Activated CD8-positive, alpha-beta T cell treated with anti-CD3 and anti-CD28 coated beads, Interleukin-2, amount 10 ng/mL, durations not matched to agents 7 days and 5 days (primary cell): Measurements from ENCODE around the gene SLC7A4. TPM values are rescaled to one million over a fixed set of nuclear protein-coding genes. Genes with fewer than 3 reads are reported as not detected.

Source experiments
- ATAC-seq: fragments of 150-1000 bp; cut with Tn5 transposase; one replicate; pipeline ENCODE4 v1.10.0; 2021; ENCODE audit warnings: moderate library complexity
- CTCF ChIA-PET: fragments of 350-600 bp; sonication (Branson Sonifier 250); formaldehyde crosslinking; loops from one replicate; lab custom pipeline; 2021; ENCODE audit warnings: antibody characterized with exemption; lab: Charles Lee
- POLR2A ChIA-PET: fragments of 350-600 bp; sonication (Branson Sonifier 250); formaldehyde crosslinking; loops from one replicate; lab custom pipeline; 2021; ENCODE audit warnings: antibody characterized with exemption; lab: Charles Lee
- DNase-seq: peaks from one replicate; pipeline ENCODE4 v3.0.0-alpha.2; 2020
- H3K27ac Mint-ChIP-seq: one replicate; pipeline ENCODE4 v1.8.0; 2021; ENCODE audit warnings: mild to moderate bottlenecking, mixed read lengths
- H3K27me3 Mint-ChIP-seq: one replicate; pipeline ENCODE4 v1.8.0; 2021; ENCODE audit warnings: low read depth, mixed read lengths
- H3K36me3 Mint-ChIP-seq: one replicate; pipeline ENCODE4 v1.8.0; 2021; ENCODE audit warnings: low read depth, mixed read lengths
- H3K4me1 Mint-ChIP-seq: one replicate; pipeline ENCODE4 v1.8.0; 2021; ENCODE audit warnings: low read depth, mixed read lengths
- H3K4me3 Mint-ChIP-seq: one replicate; pipeline ENCODE4 v1.8.0; 2021; ENCODE audit warnings: mild to moderate bottlenecking, mixed read lengths
- H3K9me3 Mint-ChIP-seq: one replicate; pipeline ENCODE4 v1.8.0; 2022; ENCODE audit warnings: mixed read lengths; ENCODE audit not compliant: insufficient read depth
- total RNA-seq, 2 experiments: library from RNA; stranded (reverse); gene quantifications; one replicate each; pipeline ENCODE4 v1.2.3, GENCODE V29; 2021

Gene SLC7A4
- total RNA-seq, 2 experiments from 2014 or later, result 0.16 to 0.21 TPM

GRCh38 chr22:21032868-21033688 lies 717 bp upstream of the SLC7A4 start:
- Mint-ChIP-seq H3K4me3 (no peak overlapping the region), H3K27me3 (peaks cover 41% of the 10 kb centered on the region), H3K9me3 (no peaks in the 10 kb centered on the region), H3K4me1 (peaks cover 5% of the 10 kb centered on the region), H3K36me3 (no peaks in the 10 kb centered on the region), H3K27ac (no peak overlapping the region)
- ATAC-seq (no peak), DNase-seq (no peak)
- ChIA-PET CTCF (no interaction called here), POLR2A (no interaction called here)

GRCh38 chr22:21031545-21032036 lies 770 bp downstream of the SLC7A4 start:
- Mint-ChIP-seq H3K36me3 (no peaks in the 10 kb centered on the region), H3K27me3 (peaks cover 41% of the 10 kb centered on the region), H3K4me3 (no peak overlapping the region), H3K9me3 (no peaks in the 10 kb centered on the region), H3K4me1 (peaks cover 5% of the 10 kb centered on the region), H3K27ac (no peak overlapping the region)
- ATAC-seq, result no peak
- no peak for DNase-seq
- POLR2A ChIA-PET, result no interaction called here
- CTCF ChIA-PET, result interaction anchor here (0.8 kb wide), 1 partner anchor 11 kb away, joined by 4 read pairs; no protein-coding TSS in a partner anchor

GRCh38 chr22:21030621-21031544 lies 1.5 kb downstream of the SLC7A4 start:
- H3K4me1 Mint-ChIP-seq, result peaks cover 7% of the 10 kb centered on the region
- no peak overlapping the region for H3K4me3 Mint-ChIP-seq
- ATAC-seq (no peak), DNase-seq (no peak)
- ChIA-PET CTCF (no interaction called here), POLR2A (no interaction called here)
- no peaks in the 10 kb centered on the region for H3K9me3 Mint-ChIP-seq
- H3K27me3 Mint-ChIP-seq, result peaks cover 39% of the 10 kb centered on the region
- H3K36me3 Mint-ChIP-seq, result no peaks in the 10 kb centered on the region
- H3K27ac Mint-ChIP-seq, result no peak overlapping the region

- peaks cover 16% of the 10 kb centered on the region for H3K4me1 Mint-ChIP-seq
- ChIA-PET CTCF (no interaction called here), POLR2A (no interaction called here)
- H3K27me3 Mint-ChIP-seq, result peaks cover 35% of the 10 kb centered on the region
- H3K4me3 Mint-ChIP-seq, result no peak overlapping the region
- H3K9me3 Mint-ChIP-seq, result no peaks in the 10 kb centered on the region
- H3K36me3 Mint-ChIP-seq, result no peaks in the 10 kb centered on the region
- ATAC-seq (no peak), DNase-seq (no peak)
- no peak overlapping the region for H3K27ac Mint-ChIP-seq
Observed at GRCh38 chr22:21030032-21030431, 2.3 kb downstream of the SLC7A4 start.

GRCh38 chr22:21029486-21030025 lies 2.8 kb downstream of the SLC7A4 start:
- CTCF ChIA-PET, result no interaction called here
- Mint-ChIP-seq H3K4me3 (no peak overlapping the region), H3K27ac (no peak overlapping the region), H3K4me1 (peaks cover 18% of the 10 kb centered on the region), H3K27me3 (peaks cover 33% of the 10 kb centered on the region), H3K36me3 (no peaks in the 10 kb centered on the region), H3K9me3 (no peaks in the 10 kb centered on the region)
- ATAC-seq, result no peak
- POLR2A ChIA-PET, result no interaction called here
- DNase-seq, result no peak

GRCh38 chr22:21028277-21029251 lies 3.8 kb downstream of the SLC7A4 start:
- Mint-ChIP-seq H3K27ac (no peak overlapping the region), H3K9me3 (no peaks in the 10 kb centered on the region), H3K4me3 (no peak overlapping the region), H3K27me3 (peaks cover 27% of the 10 kb centered on the region), H3K4me1 (peaks cover 16% of the 10 kb centered on the region), H3K36me3 (no peaks in the 10 kb centered on the region)
- ChIA-PET CTCF (no interaction called here), POLR2A (no interaction called here)
- ATAC-seq (no peak), DNase-seq (no peak)

GRCh38 chr22:21026783-21027692 lies 5.3 kb downstream of the SLC7A4 start:
- H3K27ac Mint-ChIP-seq, result no peak overlapping the region
- no peaks in the 10 kb centered on the region for H3K9me3 Mint-ChIP-seq
- H3K36me3 Mint-ChIP-seq, result no peaks in the 10 kb centered on the region
- ChIA-PET CTCF (no interaction called here), POLR2A (no interaction called here)
- ATAC-seq (no peak), DNase-seq (no peak)
- H3K27me3 Mint-ChIP-seq, result peaks cover 18% of the 10 kb centered on the region
- H3K4me3 Mint-ChIP-seq, result no peak overlapping the region
- peaks cover 14% of the 10 kb centered on the region for H3K4me1 Mint-ChIP-seq

GRCh38 chr22:21025763-21026755 lies 6.3 kb downstream of the SLC7A4 start:
- Mint-ChIP-seq H3K9me3 (no peaks in the 10 kb centered on the region), H3K4me1 (peaks cover 14% of the 10 kb centered on the region), H3K36me3 (no peaks in the 10 kb centered on the region), H3K4me3 (no peak overlapping the region), H3K27ac (peak overlapping the region; percentile 17), H3K27me3 (peaks cover 14% of the 10 kb centered on the region)
- DNase-seq, result no peak
- ChIA-PET POLR2A (no interaction called here), CTCF (no interaction called here)
- ATAC-seq, result no peak

- DNase-seq (peak; percentile 63), ATAC-seq (peak; percentile 62)
- H3K9me3 Mint-ChIP-seq, result no peaks in the 10 kb centered on the region
- H3K4me3 Mint-ChIP-seq, result no peak overlapping the region
- H3K27me3 Mint-ChIP-seq, result peaks cover 6% of the 10 kb centered on the region
- peak overlapping the region; percentile 17 for H3K27ac Mint-ChIP-seq
- ChIA-PET CTCF (interaction anchor here (1.0 kb wide), 1 partner anchor 9 kb away, joined by 3 read pairs; no protein-coding TSS in a partner anchor), POLR2A (no interaction called here)
- peaks cover 14% of the 10 kb centered on the region for H3K4me1 Mint-ChIP-seq
- no peaks in the 10 kb centered on the region for H3K36me3 Mint-ChIP-seq
Observed at GRCh38 chr22:21025266-21025665, 7.1 kb downstream of the SLC7A4 start.
